Measurements from ENCODE around the gene ENTPD6. TPM values are rescaled to one million over a fixed set of nuclear protein-coding genes. Genes with fewer than 3 reads are reported as not detected.
"Not testable (repeated sequence)": the region's sequence is repeated elsewhere in the genome, so short reads cannot be mapped to it uniquely, and the experiment has no call there.

ENTPD6 gene
- total RNA-seq, 4 donors from 2014 or later: 62.2 to 114 (median 67.0) TPM

- H3K27ac ChIP-seq: no peak overlapping the region
Measured at GRCh38 chr20:25258828-25259227, 63.3 kb downstream of the ENTPD6 start.

GRCh38 chr20:25259358-25259757 lies 63.8 kb downstream of the ENTPD6 start:
- Histone ChIP-seq H3K27ac (no peak overlapping the region), H3K4me3 (no peak overlapping the region), H3K36me3 (peaks cover 0 to 31% (median 0%) of the 10 kb centered on the region in 3 donors), H3K27me3 (no peaks in the 10 kb centered on the region), H3K4me1 (peaks cover 0 to 30% (median 11%) of the 10 kb centered on the region in 4 donors), H3K9me3 (no peaks in the 10 kb centered on the region)
- TF ChIP-seq CTCF (IDR thresholded peaks at IDR 0.05) (no peak), POLR2A (IDR thresholded peaks at IDR 0.05) (no peak), EP300 (IDR thresholded peaks at IDR 0.05) (no peak)
- WGBS, 2 donors: 94 to 97% methylated on average over 12 of the region's 12 CpGs
- DNase-seq (ENCODE audit: low spot score in 2 of 2): no peak

More at GRCh38 chr20:25258828-25259227, 63.3 kb downstream of the ENTPD6 start:
- DNase-seq (ENCODE audit: low spot score in 2 of 2): no peak
- H3K4me1 ChIP-seq: peaks cover 0 to 30% (median 14%) of the 10 kb centered on the region in 4 donors
- H3K36me3 ChIP-seq: peaks cover 0 to 31% (median 0%) of the 10 kb centered on the region in 3 donors
- TF ChIP-seq CTCF (IDR thresholded peaks at IDR 0.05): no peak
- no peak for TF ChIP-seq EP300 (IDR thresholded peaks at IDR 0.05)
- no peak for TF ChIP-seq POLR2A (IDR thresholded peaks at IDR 0.05)
- H3K9me3 ChIP-seq: no peaks in the 10 kb centered on the region
- 80 to 94% methylated on average over 4 of the region's 4 CpGs for WGBS, 2 donors
- no peak overlapping the region for H3K4me3 ChIP-seq
- no peaks in the 10 kb centered on the region for H3K27me3 ChIP-seq

- peaks cover 0 to 26% (median 10%) of the 10 kb centered on the region in 4 donors for H3K4me1 ChIP-seq
- no peak overlapping the region for H3K4me3 ChIP-seq
- no peaks in the 10 kb centered on the region for H3K9me3 ChIP-seq
- WGBS, 2 donors: 97 to 99% methylated on average over 9 of the region's 9 CpGs
- H3K27me3 ChIP-seq: no peaks in the 10 kb centered on the region
- DNase-seq (ENCODE audit: low spot score in 2 of 2): no peak
- TF ChIP-seq CTCF (IDR thresholded peaks at IDR 0.05) (no peak), POLR2A (IDR thresholded peaks at IDR 0.05) (no peak), EP300 (IDR thresholded peaks at IDR 0.05) (no peak)
- no peak overlapping the region for H3K27ac ChIP-seq
- H3K36me3 ChIP-seq: peaks cover 0 to 31% (median 0%) of the 10 kb centered on the region in 3 donors
Measured at GRCh38 chr20:25259788-25260254, 64.3 kb downstream of the ENTPD6 start.

- not testable (repeated sequence) for H3K27me3 ChIP-seq; H3K9me3 ChIP-seq; H3K27ac ChIP-seq; H3K4me3 ChIP-seq; DNase-seq (ENCODE audit: low spot score in 2 of 2)
- Histone ChIP-seq H3K4me1 (peaks cover 0 to 16% (median 5%) of the 10 kb centered on the region in 4 donors), H3K36me3 (peaks cover 0 to 31% (median 0%) of the 10 kb centered on the region in 3 donors)
- WGBS, 2 donors: 97% methylated on average over 15 to 16 of the region's 16 CpGs
Measured at GRCh38 chr20:25260770-25261437, 65.4 kb downstream of the ENTPD6 start.

- no peak for DNase-seq (ENCODE audit: low spot score in 2 of 2)
- Histone ChIP-seq H3K4me3 (no peak overlapping the region), H3K27ac (no peak overlapping the region), H3K9me3 (no peaks in the 10 kb centered on the region), H3K36me3 (peaks cover 0 to 51% (median 6%) of the 10 kb centered on the region in 3 donors), H3K4me1 (no peaks in the 10 kb centered on the region), H3K27me3 (no peaks in the 10 kb centered on the region)
- TF ChIP-seq EP300 (IDR thresholded peaks at IDR 0.05) (no peak), POLR2A (IDR thresholded peaks at IDR 0.05) (no peak), CTCF (IDR thresholded peaks at IDR 0.05) (no peak)
- 84% methylated on average over 11 of the region's 11 CpGs for WGBS, 2 donors
Measured at GRCh38 chr20:25269057-25269832, 73.7 kb downstream of the ENTPD6 start.
